ENCODE measurements around the gene NFATC2.
"Not testable (repeated sequence)": the region's sequence is repeated elsewhere in the genome, so short reads cannot be mapped to it uniquely, and the experiment has no call there.

NFATC2 gene

DNA sequence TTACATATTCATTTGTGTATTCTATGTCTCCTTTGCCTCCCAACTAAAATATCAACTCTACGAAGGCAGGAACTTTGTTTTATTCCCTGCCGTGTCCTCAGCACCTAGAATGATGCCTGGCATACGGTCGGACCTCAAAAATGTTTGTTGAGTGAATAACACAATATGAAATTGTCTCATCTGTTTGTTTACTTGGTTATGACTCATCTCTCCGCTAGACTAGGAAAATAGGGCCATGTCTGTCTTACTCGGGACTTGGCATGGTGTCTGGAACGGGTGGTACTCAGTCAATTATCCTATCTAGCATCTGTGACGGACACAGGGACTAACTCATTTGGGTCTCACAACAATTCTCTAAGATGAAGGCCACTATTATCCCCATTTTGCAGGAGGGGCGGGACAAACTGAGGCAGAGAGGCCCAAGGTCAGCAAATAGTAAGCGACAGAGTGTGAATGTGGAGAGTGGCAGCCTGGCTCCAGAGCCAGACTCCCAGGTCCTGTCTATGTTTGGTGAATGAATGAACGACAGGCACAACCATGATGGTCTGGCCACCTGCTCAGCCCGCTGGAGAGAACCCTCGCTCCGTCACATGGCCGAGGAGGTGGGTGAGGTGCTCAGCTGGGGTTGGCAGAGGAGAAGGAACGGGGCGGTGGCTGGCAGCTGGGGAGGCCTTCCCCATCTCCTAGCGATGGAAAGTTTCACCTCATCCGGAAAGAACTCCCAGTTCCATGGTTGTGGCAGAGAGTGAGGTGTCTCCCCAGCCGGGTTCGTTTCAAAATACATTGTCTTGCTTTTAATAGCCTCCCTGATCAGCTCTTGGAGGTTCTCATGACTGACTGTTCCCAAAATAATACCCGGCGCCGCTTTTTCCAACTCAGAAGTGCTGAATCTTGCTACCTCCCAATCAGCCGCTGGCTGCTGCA, 27.6 kb upstream of the NFATC2 start:
- ChIA-PET CTCF (no interaction called here), POLR2A (no interaction called here)
- WGBS (ENCODE audit: insufficient coverage): 94% methylated on average over 19 of the region's 25 CpGs
- no peak overlapping the region for H3K27ac ChIP-seq (ENCODE audit: insufficient read depth in 1 of 2, low read depth in 1 of 2, low read length in 2 of 2, poor library complexity in 1 of 2, severe bottlenecking in 2 of 2)
- H3K27me3 ChIP-seq (replicated peaks in 2 of 5; ENCODE audit: control insufficient read depth in 4 of 5, insufficient read depth in 5 of 5, low read length in 4 of 5): peaks cover 0 to 3% (median 0%) of the 10 kb centered on the region in 5 experiments
- DNase-seq: no peak
- H3K4me3 ChIP-seq (ENCODE audit: control insufficient read depth in 1 of 7, extremely low read depth in 1 of 7, insufficient read depth in 4 of 7, low read depth in 2 of 7, low read length in 6 of 7): no peak overlapping the region
- peaks cover 0 to 5% (median 2%) of the 10 kb centered on the region in 4 experiments for H3K4me1 ChIP-seq (ENCODE audit: control extremely low read depth in 1 of 4, control insufficient read depth in 4 of 4, insufficient read depth in 4 of 4, low read length in 3 of 4)
- H3K36me3 ChIP-seq (ENCODE audit: control insufficient read depth in 4 of 4, insufficient read depth in 4 of 4, low read length in 3 of 4): no peaks in the 10 kb centered on the region
- peaks cover 0 to 11% (median 1%) of the 10 kb centered on the region in 5 experiments for H3K9me3 ChIP-seq (ENCODE audit: control extremely low read depth in 1 of 5, control insufficient read depth in 4 of 5, insufficient read depth in 2 of 5, low read depth in 1 of 5, low read length in 4 of 5)

DNA sequence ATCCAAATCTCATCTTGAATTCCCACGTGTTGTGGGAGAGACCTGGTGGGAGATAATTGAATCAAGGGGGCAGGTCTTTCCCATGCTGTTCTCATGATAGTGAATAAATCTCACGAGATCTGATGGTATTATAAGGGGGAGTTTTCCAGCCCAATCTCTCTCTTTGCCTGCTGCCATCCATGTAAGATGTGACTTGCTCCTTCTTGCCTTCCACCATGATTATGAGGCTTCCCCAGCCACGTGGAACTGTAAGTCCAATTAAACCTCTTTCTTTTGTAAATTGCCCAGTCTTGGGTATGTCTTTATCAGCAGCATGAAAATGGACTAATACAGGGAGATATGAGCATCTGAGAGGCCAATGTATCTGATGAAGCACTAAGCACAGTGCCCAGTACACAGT, 26.0 kb upstream of the NFATC2 start:
- POLR2A ChIA-PET; DNase-seq; H3K9me3 ChIP-seq (ENCODE audit: control extremely low read depth in 1 of 5, control insufficient read depth in 4 of 5, insufficient read depth in 2 of 5, low read depth in 1 of 5, low read length in 4 of 5); H3K4me3 ChIP-seq (ENCODE audit: control insufficient read depth in 1 of 7, extremely low read depth in 1 of 7, insufficient read depth in 4 of 7, low read depth in 2 of 7, low read length in 6 of 7); H3K4me1 ChIP-seq (ENCODE audit: control extremely low read depth in 1 of 4, control insufficient read depth in 4 of 4, insufficient read depth in 4 of 4, low read length in 3 of 4); H3K27ac ChIP-seq (ENCODE audit: insufficient read depth in 1 of 2, low read depth in 1 of 2, low read length in 2 of 2, poor library complexity in 1 of 2, severe bottlenecking in 2 of 2); H3K36me3 ChIP-seq (ENCODE audit: control insufficient read depth in 4 of 4, insufficient read depth in 4 of 4, low read length in 3 of 4): not testable (repeated sequence)
- H3K27me3 ChIP-seq (replicated peaks in 2 of 5; ENCODE audit: control insufficient read depth in 4 of 5, insufficient read depth in 5 of 5, low read length in 4 of 5): peaks cover 0 to 13% (median 9%) of the 10 kb centered on the region in 5 experiments
- CTCF ChIA-PET: interaction anchor here (1.2 kb wide), 1 partner anchor 26 kb away, joined by 3 read pairs; the partner anchor contains the start of gene NFATC2
- 100% methylated on average over 1 of the region's 3 CpGs for WGBS (ENCODE audit: insufficient coverage)

DNA sequence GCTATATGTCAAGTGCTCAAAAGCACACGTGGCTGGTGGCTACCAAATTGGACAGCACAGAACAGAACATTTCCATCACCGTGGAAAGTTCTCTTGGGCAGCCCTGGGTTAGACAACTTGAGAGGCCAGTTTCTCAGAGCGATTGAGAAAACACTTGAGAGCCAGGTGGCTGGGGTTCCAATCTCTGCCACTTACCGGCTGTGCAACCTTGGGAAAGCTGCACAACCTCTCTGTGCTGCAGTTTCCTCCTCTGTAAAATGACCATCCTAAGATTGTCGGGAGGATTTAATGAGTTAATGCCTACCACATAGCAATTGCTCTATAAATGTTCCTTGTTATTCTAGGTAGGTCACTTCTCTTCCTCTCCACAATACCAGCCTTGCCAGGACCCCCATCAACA, 25.1 kb upstream of the NFATC2 start:
- ChIA-PET POLR2A (no interaction called here), CTCF (interaction anchor here (1.0 to 3.7 kb wide), 3 partner anchors 13 to 25 kb away, joined by 3 to 10 read pairs (median 3); partner anchors contain the start of gene NFATC2)
- Histone ChIP-seq H3K27ac (ENCODE audit: insufficient read depth in 1 of 2, low read depth in 1 of 2, low read length in 2 of 2, poor library complexity in 1 of 2, severe bottlenecking in 2 of 2) (no peak overlapping the region), H3K27me3 (replicated peaks in 2 of 5; ENCODE audit: control insufficient read depth in 4 of 5, insufficient read depth in 5 of 5, low read length in 4 of 5) (peaks cover 0 to 21% (median 19%) of the 10 kb centered on the region in 5 experiments), H3K4me1 (ENCODE audit: control extremely low read depth in 1 of 4, control insufficient read depth in 4 of 4, insufficient read depth in 4 of 4, low read length in 3 of 4) (peaks cover 0 to 18% (median 13%) of the 10 kb centered on the region in 4 experiments), H3K4me3 (ENCODE audit: control insufficient read depth in 1 of 7, extremely low read depth in 1 of 7, insufficient read depth in 4 of 7, low read depth in 2 of 7, low read length in 6 of 7) (no peak overlapping the region), H3K9me3 (ENCODE audit: control extremely low read depth in 1 of 5, control insufficient read depth in 4 of 5, insufficient read depth in 2 of 5, low read depth in 1 of 5, low read length in 4 of 5) (peaks cover 0 to 5% (median 0%) of the 10 kb centered on the region in 5 experiments), H3K36me3 (ENCODE audit: control insufficient read depth in 4 of 4, insufficient read depth in 4 of 4, low read length in 3 of 4) (no peaks in the 10 kb centered on the region)
- DNase-seq: no peak
- 88% methylated on average over 4 of the region's 5 CpGs for WGBS (ENCODE audit: insufficient coverage)

DNA sequence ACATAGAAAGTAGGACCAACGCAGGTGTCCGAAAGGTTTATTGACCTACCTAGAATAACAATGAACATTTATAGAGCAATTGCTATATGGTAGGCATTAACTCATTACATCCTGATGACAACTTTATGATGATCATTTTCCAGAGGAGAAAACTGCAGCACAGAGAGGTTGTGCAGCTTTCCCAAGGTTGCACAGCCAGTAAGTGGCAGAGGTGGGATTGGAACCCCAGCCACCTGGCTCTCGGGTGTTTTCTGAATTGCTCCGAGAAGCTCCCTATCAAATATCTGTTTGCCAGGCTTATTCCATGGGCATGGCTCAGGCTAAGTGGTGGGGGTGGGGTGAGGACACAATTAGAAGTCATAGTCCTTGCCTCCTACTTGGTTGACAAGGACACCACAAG, 24.1 kb upstream of the NFATC2 start:
- Histone ChIP-seq H3K27me3 (replicated peaks in 2 of 5; ENCODE audit: control insufficient read depth in 4 of 5, insufficient read depth in 5 of 5, low read length in 4 of 5) (peaks cover 0 to 31% (median 25%) of the 10 kb centered on the region in 5 experiments), H3K27ac (ENCODE audit: insufficient read depth in 1 of 2, low read depth in 1 of 2, low read length in 2 of 2, poor library complexity in 1 of 2, severe bottlenecking in 2 of 2) (no peak overlapping the region), H3K4me3 (ENCODE audit: control insufficient read depth in 1 of 7, extremely low read depth in 1 of 7, insufficient read depth in 4 of 7, low read depth in 2 of 7, low read length in 6 of 7) (no peak overlapping the region), H3K9me3 (ENCODE audit: control extremely low read depth in 1 of 5, control insufficient read depth in 4 of 5, insufficient read depth in 2 of 5, low read depth in 1 of 5, low read length in 4 of 5) (peaks cover 0 to 5% (median 0%) of the 10 kb centered on the region in 5 experiments), H3K4me1 (ENCODE audit: control extremely low read depth in 1 of 4, control insufficient read depth in 4 of 4, insufficient read depth in 4 of 4, low read length in 3 of 4) (peaks cover 0 to 28% (median 23%) of the 10 kb centered on the region in 4 experiments), H3K36me3 (ENCODE audit: control insufficient read depth in 4 of 4, insufficient read depth in 4 of 4, low read length in 3 of 4) (no peaks in the 10 kb centered on the region)
- WGBS (ENCODE audit: insufficient coverage): 100% methylated on average over 2 of the region's 4 CpGs
- no peak for DNase-seq
- POLR2A ChIA-PET: no interaction called here
- CTCF ChIA-PET: interaction anchor here (0.9 to 3.7 kb wide), 4 partner anchors 17 to 28 kb away, joined by 3 to 10 read pairs (median 8); partner anchors contain the start of gene NFATC2

- 55% methylated on average over 11 of the region's 14 CpGs for WGBS (ENCODE audit: insufficient coverage)
- H3K27me3 ChIP-seq (replicated peaks in 2 of 5; ENCODE audit: control insufficient read depth in 4 of 5, insufficient read depth in 5 of 5, low read length in 4 of 5): peaks cover 4 to 41% (median 27%) of the 10 kb centered on the region in 5 experiments
- H3K4me1 ChIP-seq (ENCODE audit: control extremely low read depth in 1 of 4, control insufficient read depth in 4 of 4, insufficient read depth in 4 of 4, low read length in 3 of 4): peaks cover 0 to 33% (median 25%) of the 10 kb centered on the region in 4 experiments
- H3K27ac ChIP-seq (ENCODE audit: insufficient read depth in 1 of 2, low read depth in 1 of 2, low read length in 2 of 2, poor library complexity in 1 of 2, severe bottlenecking in 2 of 2): no peak overlapping the region
- H3K36me3 ChIP-seq (ENCODE audit: control insufficient read depth in 4 of 4, insufficient read depth in 4 of 4, low read length in 3 of 4): no peaks in the 10 kb centered on the region
- H3K9me3 ChIP-seq (ENCODE audit: control extremely low read depth in 1 of 5, control insufficient read depth in 4 of 5, insufficient read depth in 2 of 5, low read depth in 1 of 5, low read length in 4 of 5): peaks cover 0 to 4% (median 0%) of the 10 kb centered on the region in 5 experiments
- peak in 2 of 3 donors; percentile 59 to 74 for DNase-seq
- POLR2A ChIA-PET: no interaction called here
- CTCF ChIA-PET: interaction anchor here (0.7 to 3.7 kb wide), 4 partner anchors 18 to 29 kb away, joined by 3 to 10 read pairs (median 8); partner anchors contain the start of gene NFATC2
- no peak overlapping the region for H3K4me3 ChIP-seq (ENCODE audit: control insufficient read depth in 1 of 7, extremely low read depth in 1 of 7, insufficient read depth in 4 of 7, low read depth in 2 of 7, low read length in 6 of 7)
Observed at GRCh38 chr20:51565298-51566144, 23.0 kb upstream of the NFATC2 start.

- peaks cover 0 to 4% (median 0%) of the 10 kb centered on the region in 5 experiments for H3K9me3 ChIP-seq (ENCODE audit: control extremely low read depth in 1 of 5, control insufficient read depth in 4 of 5, insufficient read depth in 2 of 5, low read depth in 1 of 5, low read length in 4 of 5)
- ChIA-PET POLR2A (interaction anchor here (1.7 kb wide), 1 partner anchor 21 kb away, joined by 7 read pairs; the partner anchor contains the start of gene NFATC2), CTCF (interaction anchor here (0.8 to 3.7 kb wide), 5 partner anchors 9 to 33 kb away, joined by 3 to 10 read pairs (median 5); no protein-coding TSS in a partner anchor)
- DNase-seq: peak; percentile 66 to 91 (median 88)
- no peak overlapping the region for H3K27ac ChIP-seq (ENCODE audit: insufficient read depth in 1 of 2, low read depth in 1 of 2, low read length in 2 of 2, poor library complexity in 1 of 2, severe bottlenecking in 2 of 2)
- H3K27me3 ChIP-seq (replicated peaks in 2 of 5; ENCODE audit: control insufficient read depth in 4 of 5, insufficient read depth in 5 of 5, low read length in 4 of 5): peaks cover 8 to 58% (median 34%) of the 10 kb centered on the region in 5 experiments
- WGBS (ENCODE audit: insufficient coverage): 66% methylated on average over 11 of the region's 15 CpGs
- no peaks in the 10 kb centered on the region for H3K36me3 ChIP-seq (ENCODE audit: control insufficient read depth in 4 of 4, insufficient read depth in 4 of 4, low read length in 3 of 4)
- H3K4me3 ChIP-seq (ENCODE audit: control insufficient read depth in 1 of 7, extremely low read depth in 1 of 7, insufficient read depth in 4 of 7, low read depth in 2 of 7, low read length in 6 of 7): peak overlapping the region in 1 of 7 experiments; percentile 73
- peaks cover 0 to 33% (median 25%) of the 10 kb centered on the region in 4 experiments for H3K4me1 ChIP-seq (ENCODE audit: control extremely low read depth in 1 of 4, control insufficient read depth in 4 of 4, insufficient read depth in 4 of 4, low read length in 3 of 4)
Observed at GRCh38 chr20:51563486-51564332, 21.2 kb upstream of the NFATC2 start.

Measured in common myeloid progenitor, CD34-positive (primary cell).